HepG2 (cell line): ENCODE results near the gene FRAS1. TPM values are rescaled to one million over a fixed set of nuclear protein-coding genes. Genes with fewer than 3 reads are reported as not detected.

ENCODE experiments used
- ATF7 ChIP-seq, 2 experiments: fragments of 450-650 bp in 1 of 2; sonication (generic) in 1 of 2; formaldehyde crosslinking in 1 of 2; IDR thresholded peaks; 2 replicates each; pipeline versions ENCODE4 v1.4.0 to v1.6.1; 2016 to 2020; ENCODE audit warnings: antibody characterized with exemption in 1 of 2, mild to moderate bottlenecking in 1 of 2, missing genetic modification reagents in 1 of 2
- JUN ChIP-seq: sonication (generic); formaldehyde crosslinking; IDR thresholded peaks from 2 replicates; pipeline ENCODE4 v1.4.0; 2020; ENCODE audit warnings: mild to moderate bottlenecking, missing genetic modification reagents
- MXI1 ChIP-seq: IDR thresholded peaks from 3 replicates; pipeline ENCODE4 v1.6.1; 2012; ENCODE audit warnings: low read depth, low read length, inconsistent platforms, borderline replicate concordance
- PHF5A ChIP-seq: IDR thresholded peaks from one replicate; pipeline ENCODE4 v1.6.1; 2018; ENCODE audit warnings: low read depth, missing genetic modification reagents; ENCODE audit not compliant: unreplicated experiment
- POGZ ChIP-seq: sonication (generic); formaldehyde crosslinking; IDR thresholded peaks from 2 replicates; pipeline ENCODE4 v1.4.0; 2020; ENCODE audit warnings: mild to moderate bottlenecking, missing genetic modification reagents
- PRPF4 ChIP-seq: fragments of 200-400 bp; formaldehyde crosslinking; IDR thresholded peaks from 2 replicates; pipeline ENCODE4 v1.6.1; 2016; ENCODE audit warnings: low read length, low read depth; ENCODE audit not compliant: poor library complexity, severe bottlenecking
- RARA ChIP-seq: IDR thresholded peaks from 2 replicates; pipeline ENCODE4 v1.6.1; 2016; ENCODE audit warnings: missing genetic modification reagents, missing compliant biosample characterization
- RXRB ChIP-seq: IDR thresholded peaks from 2 replicates; pipeline ENCODE4 v1.6.1; 2016; ENCODE audit warnings: borderline replicate concordance, missing genetic modification reagents, missing compliant biosample characterization
- SETDB1 ChIP-seq: sonication (generic); formaldehyde crosslinking; IDR thresholded peaks from 2 replicates; pipeline ENCODE4 v1.5.1; 2020; ENCODE audit warnings: missing genetic modification reagents, mild to moderate bottlenecking, borderline replicate concordance
- SRSF1 ChIP-seq: fragments of 200-400 bp; formaldehyde crosslinking; optimal IDR thresholded peaks from 2 replicates; pipeline ENCODE3; 2017; ENCODE audit warnings: mild to moderate bottlenecking, low read depth, low read length, moderate library complexity
- STAG1 ChIP-seq: sonication (generic); formaldehyde crosslinking; IDR thresholded peaks from 2 replicates; pipeline ENCODE4 v1.4.0; 2020; ENCODE audit warnings: missing genetic modification reagents
- TEAD3 ChIP-seq: optimal IDR thresholded peaks from 2 replicates; pipeline ENCODE3; 2016; ENCODE audit warnings: borderline replicate concordance
- ZBTB25 ChIP-seq: IDR thresholded peaks from 2 replicates; pipeline ENCODE4 v1.6.1; 2018; ENCODE audit warnings: missing genetic modification reagents
- ZFX ChIP-seq: sonication (generic); formaldehyde crosslinking; IDR thresholded peaks from 2 replicates; pipeline ENCODE4 v1.4.0; 2020; ENCODE audit warnings: mild to moderate bottlenecking, low read depth, missing genetic modification reagents, moderate library complexity
- ZNF136 ChIP-seq: sonication (generic); formaldehyde crosslinking; IDR thresholded peaks from 2 replicates; pipeline ENCODE4 v1.8.1; 2022; ENCODE audit warnings: low read depth, mild to moderate bottlenecking, moderate library complexity, missing genetic modification reagents
- ZNF20 ChIP-seq: sonication (generic); formaldehyde crosslinking; IDR thresholded peaks from 2 replicates; pipeline ENCODE4 v1.4.0; 2020; ENCODE audit warnings: mild to moderate bottlenecking, moderate library complexity, missing genetic modification reagents
- ZNF235 ChIP-seq: sonication (generic); formaldehyde crosslinking; IDR thresholded peaks from 2 replicates; pipeline ENCODE4 v1.8.1; 2023; ENCODE audit warnings: mild to moderate bottlenecking, missing genetic modification reagents, borderline replicate concordance
- ZNF350 ChIP-seq: sonication (generic); formaldehyde crosslinking; IDR thresholded peaks from 2 replicates; pipeline ENCODE4 v1.4.0; 2020; ENCODE audit warnings: mild to moderate bottlenecking, low read depth, missing genetic modification reagents, borderline replicate concordance
- ZNF567 ChIP-seq: sonication (generic); formaldehyde crosslinking; IDR thresholded peaks from 2 replicates; pipeline ENCODE4 v1.8.1; 2023; ENCODE audit warnings: mild to moderate bottlenecking, missing genetic modification reagents, borderline replicate concordance
- ZNF605 ChIP-seq: sonication (generic); formaldehyde crosslinking; IDR thresholded peaks from 2 replicates; pipeline ENCODE4 v1.8.0; 2022; ENCODE audit warnings: mild to moderate bottlenecking, missing genetic modification reagents
- ZNF710 ChIP-seq: sonication (generic); formaldehyde crosslinking; IDR thresholded peaks from 2 replicates; pipeline ENCODE4 v1.5.0; 2020; ENCODE audit warnings: mild to moderate bottlenecking, missing genetic modification reagents, borderline replicate concordance
- ZNF747 ChIP-seq: sonication (generic); formaldehyde crosslinking; IDR thresholded peaks from 2 replicates; pipeline ENCODE4 v1.8.1; 2023; ENCODE audit warnings: missing genetic modification reagents, mild to moderate bottlenecking, borderline replicate concordance
- ZSCAN5A ChIP-seq: sonication (generic); formaldehyde crosslinking; IDR thresholded peaks from 2 replicates; pipeline ENCODE4 v1.8.0; 2022; ENCODE audit warnings: mild to moderate bottlenecking, missing genetic modification reagents, borderline replicate concordance
- polyA plus RNA-seq, 8 experiments: library from polyadenylated mRNA; depleted of rRNA in 3 of 8; stranded (reverse) in 7 of 8; unstranded in 1 of 8; fragments of >200 nt; fragmentation: Illumina TruSeq in 4 of 8; extraction: Trizol in 4 of 8; gene quantifications; 2 replicates each; pipeline versions ENCODE4 v1.2.1 to v1.2.3, GENCODE V29; 2011 to 2016; ENCODE audit warnings: low read depth in 4 of 8, missing spikeins in 1 of 8, mixed read lengths in 1 of 8; ENCODE audit not compliant: insufficient read depth in 1 of 8
- total RNA-seq, 5 experiments: library from RNA; depleted of rRNA; stranded (reverse); fragments of >200 nt; fragmentation: Illumina TruSeq; extraction: Trizol; gene quantifications; 2 replicates each; pipeline ENCODE4 v1.2.3, GENCODE V29; 2016; ENCODE audit warnings: low read depth in 1 of 5
- TF ChIP-seq, protein P1 (sequence below): sonication (generic); formaldehyde crosslinking; IDR thresholded peaks from 2 replicates; pipeline ENCODE4 v1.4.0; 2020; ENCODE audit warnings: missing genetic modification reagents; ENCODE audit errors: not compliant biosample characterization

Gene FRAS1
- total and polyA plus RNA-seq, 2 of the 13 experiments (the other 11 are each of a cell fraction or from before 2014, with no cell fraction given) = 22.5 to 31.6 TPM

GRCh38 chr4:78513411-78513975 is 456.4 kb downstream of the FRAS1 start (continued):
- TF ChIP-seq ZNF710 = no peak
- no peak for TF ChIP-seq ZNF747
- no peak for TF ChIP-seq ZNF235 (CRISPR knock-in tag)
- TF ChIP-seq, protein P1, sequence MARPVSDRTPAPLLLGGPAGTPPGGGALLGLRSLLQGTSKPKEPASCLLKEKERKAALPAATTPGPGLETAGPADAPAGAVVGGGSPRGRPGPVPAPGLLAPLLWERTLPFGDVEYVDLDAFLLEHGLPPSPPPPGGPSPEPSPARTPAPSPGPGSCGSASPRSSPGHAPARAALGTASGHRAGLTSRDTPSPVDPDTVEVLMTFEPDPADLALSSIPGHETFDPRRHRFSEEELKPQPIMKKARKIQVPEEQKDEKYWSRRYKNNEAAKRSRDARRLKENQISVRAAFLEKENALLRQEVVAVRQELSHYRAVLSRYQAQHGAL = no peak
- no peak for TF ChIP-seq PRPF4
- TF ChIP-seq ZNF136 = no peak
- no peak for TF ChIP-seq ATF7 (IDR thresholded peaks at IDR 0.05)
- TF ChIP-seq ATF7 (CRISPR knock-in tag; IDR thresholded peaks at IDR 0.05) = no peak
- TF ChIP-seq ZNF350 = no peak
- TF ChIP-seq ZFX (CRISPR knock-in tag) = no peak
- TF ChIP-seq MXI1 = no peak
- no peak for TF ChIP-seq ZNF605 (CRISPR knock-in tag)
- peak; percentile 46; the same call in 1 of the 2 replicates for TF ChIP-seq RXRB (CRISPR knock-in tag)
- TF ChIP-seq RARA (CRISPR knock-in tag) = peak; percentile 67
- no peak for TF ChIP-seq ZNF567 (CRISPR knock-in tag)
- no peak for TF ChIP-seq ZSCAN5A (CRISPR knock-in tag)
- no peak for TF ChIP-seq JUN
- TF ChIP-seq STAG1 (CRISPR knock-in tag) = no peak; the same call in 1 of the 2 replicates
- TF ChIP-seq ZNF20 (CRISPR knock-in tag) = no peak
- peak; percentile 78 for TF ChIP-seq TEAD3 (CRISPR knock-in tag)
- TF ChIP-seq POGZ = no peak; the same call in 1 of the 2 replicates
- no peak for TF ChIP-seq ZBTB25 (CRISPR knock-in tag)
- TF ChIP-seq SRSF1 = no peak
- TF ChIP-seq SETDB1 (CRISPR knock-in tag) = no peak
- no peak for TF ChIP-seq PHF5A (CRISPR knock-in tag)
